Measurements from ENCODE around the gene MCTP2.

DNA sequence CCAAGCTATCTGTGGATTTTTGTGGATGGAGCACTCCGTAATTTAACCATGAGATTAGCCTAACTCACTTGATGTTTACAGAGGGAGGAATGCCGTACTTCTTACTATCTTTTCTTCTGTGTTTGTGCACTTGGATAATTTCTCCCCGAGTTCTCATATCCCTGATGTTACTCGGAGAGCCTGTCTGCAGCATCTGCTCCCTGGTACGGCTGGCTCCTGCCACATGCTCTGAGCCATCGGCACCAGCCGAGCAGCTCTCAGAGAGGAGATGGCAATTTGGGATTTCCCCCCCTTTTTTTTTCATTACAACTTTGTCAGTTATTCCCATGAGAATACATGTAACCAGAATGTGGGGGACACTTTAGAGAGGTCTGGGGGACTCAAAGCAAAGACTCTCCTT, 155.0 kb downstream of the MCTP2 start:
- no peak for TF ChIP-seq YY1 (IDR thresholded peaks at IDR 0.05; ENCODE audit: insufficient read depth, insufficient read length)
- TF ChIP-seq ZNF274 (IDR thresholded peaks at IDR 0.05; ENCODE audit: low read depth, low read length) = no peak
